Activated B cell treated with CpG ODN at 0.5 μM for 24 hours (primary cell): ENCODE data around the gene SAMD7. TPM values are rescaled to one million over a fixed set of nuclear protein-coding genes. Genes with fewer than 3 reads are reported as not detected.

Experiments
- ATAC-seq: fragments of 200-7000 bp; cut with Tn5 transposase; one replicate; pipeline ENCODE4 v1.10.0; 2021; ENCODE audit warnings: low read depth, mild to moderate bottlenecking, moderate library complexity
- CTCF ChIA-PET: fragments of 350-600 bp; sonication (Branson Sonifier 250); formaldehyde crosslinking; loops from one replicate; lab custom pipeline; 2021; ENCODE audit warnings: antibody characterized with exemption; lab: Charles Lee
- POLR2A ChIA-PET: fragments of 350-600 bp; sonication (Branson Sonifier 250); formaldehyde crosslinking; loops from one replicate; lab custom pipeline; 2021; ENCODE audit warnings: antibody characterized with exemption; lab: Charles Lee
- DNase-seq: peaks from one replicate; pipeline ENCODE4 v3.0.0; 2022
- H3K27ac Mint-ChIP-seq: one replicate; pipeline ENCODE4 v1.8.0; 2020; ENCODE audit warnings: mixed read lengths
- H3K27me3 Mint-ChIP-seq: one replicate; pipeline ENCODE4 v1.8.0; 2021; ENCODE audit warnings: mixed read lengths
- H3K36me3 Mint-ChIP-seq: one replicate; pipeline ENCODE4 v1.8.0; 2021; ENCODE audit warnings: low read depth, mixed read lengths
- H3K4me1 Mint-ChIP-seq: one replicate; pipeline ENCODE4 v1.8.0; 2021; ENCODE audit warnings: mixed read lengths
- H3K4me3 Mint-ChIP-seq: one replicate; pipeline ENCODE4 v1.8.0; 2020; ENCODE audit warnings: mild to moderate bottlenecking, mixed read lengths
- H3K9me3 Mint-ChIP-seq: one replicate; pipeline ENCODE4 v1.8.0; 2020; ENCODE audit warnings: mixed read lengths
- CTCF ChIP-seq: fragments of 200-600 bp; IDR thresholded peaks from one replicate; pipeline ENCODE4 v1.8.0; 2022; ENCODE audit warnings: antibody characterized with exemption, mild to moderate bottlenecking
- intact Hi-C: fragments of 100-400 bp; cut with micrococcal nuclease; formaldehyde crosslinking; loops from one replicate; pipeline ENCODE4 v1.15.1; 2024
- total RNA-seq: library from RNA; stranded (reverse); gene quantifications from 2 replicates; pipeline ENCODE4 v1.2.3, GENCODE V29; 2022

SAMD7 gene
- total RNA-seq, 1 donor from 2014 or later: not detected

GRCh38 chr3:169953462-169954141, 42.2 kb downstream of the SAMD7 start:
- Mint-ChIP-seq H3K9me3 (no peaks in the 10 kb centered on the region), H3K27ac (peak overlapping the region; percentile 92), H3K36me3 (no peaks in the 10 kb centered on the region), H3K27me3 (no peaks in the 10 kb centered on the region), H3K4me1 (peaks cover 67% of the 10 kb centered on the region), H3K4me3 (peak overlapping the region; percentile 69)
- CTCF ChIA-PET: interaction anchor here (0.9 to 3.3 kb wide), 5 partner anchors 10 to 101 kb away, joined by 3 to 15 read pairs (median 8); partner anchors contain the start of gene SEC62
- ATAC-seq (peak; percentile 16), DNase-seq (no peak)
- POLR2A ChIA-PET: interaction anchor here (0.6 to 4.0 kb wide), 18 partner anchors 11 to 403 kb away, joined by 3 to 137 read pairs (median 6); partner anchors contain the start of genes ACTRT3, LRRC34, LRRIQ4 and SEC62
- TF ChIP-seq CTCF: no peak
- intact Hi-C loops: loop anchor here (1.0 to 2.0 kb wide), 4 partner anchors 8 to 21 kb away; partner anchors contain the start of gene SEC62

- Mint-ChIP-seq H3K9me3 (no peaks in the 10 kb centered on the region), H3K27me3 (no peaks in the 10 kb centered on the region), H3K4me3 (peak overlapping the region; percentile 69), H3K36me3 (no peaks in the 10 kb centered on the region), H3K27ac (peak overlapping the region; percentile 92), H3K4me1 (peaks cover 61% of the 10 kb centered on the region)
- ATAC-seq: peak; percentile 87
- POLR2A ChIA-PET: interaction anchor here (0.6 to 4.0 kb wide), 20 partner anchors 11 to 403 kb away, joined by 3 to 137 read pairs (median 6); partner anchors contain the start of genes ACTRT3, LRRC34, LRRIQ4 and SEC62
- no peak for TF ChIP-seq CTCF
- intact Hi-C loops: loop anchor here (1.0 to 2.0 kb wide), 4 partner anchors 9 to 22 kb away; partner anchors contain the start of gene SEC62
- DNase-seq: no peak
- CTCF ChIA-PET: interaction anchor here (0.9 to 3.3 kb wide), 5 partner anchors 10 to 100 kb away, joined by 3 to 15 read pairs (median 8); partner anchors contain the start of gene SEC62
Observed at GRCh38 chr3:169954142-169954756, 42.9 kb downstream of the SAMD7 start.

GRCh38 chr3:169955406-169955805, 44.0 kb downstream of the SAMD7 start:
- DNase-seq: no peak
- ChIA-PET CTCF (interaction anchor here (3.3 kb wide), 1 partner anchor 11 kb away, joined by 15 read pairs; the partner anchor contains the start of gene SEC62), POLR2A (interaction anchor here (0.7 to 4.0 kb wide), 4 partner anchors 11 to 23 kb away, joined by 3 to 137 read pairs (median 40); partner anchors contain the start of gene SEC62)
- no peak for TF ChIP-seq CTCF
- Mint-ChIP-seq H3K9me3 (no peaks in the 10 kb centered on the region), H3K27me3 (no peaks in the 10 kb centered on the region), H3K4me1 (peaks cover 58% of the 10 kb centered on the region), H3K36me3 (no peaks in the 10 kb centered on the region), H3K27ac (peak overlapping the region; percentile 62), H3K4me3 (no peak overlapping the region)
- intact Hi-C loops: loop anchor here (2.0 kb wide), 1 partner anchor 15 kb away; no protein-coding TSS in a partner anchor
- ATAC-seq: no peak

- intact Hi-C loops: no loop called here
- TF ChIP-seq CTCF: no peak
- CTCF ChIA-PET: interaction anchor here (0.9 to 9.3 kb wide), 6 partner anchors 10 to 101 kb away, joined by 3 to 127 read pairs (median 7); no protein-coding TSS in a partner anchor
- Mint-ChIP-seq H3K9me3 (peaks cover 4% of the 10 kb centered on the region), H3K27ac (peak overlapping the region; percentile 99), H3K27me3 (no peaks in the 10 kb centered on the region), H3K4me3 (no peak overlapping the region), H3K36me3 (peaks cover 24% of the 10 kb centered on the region), H3K4me1 (peaks cover 77% of the 10 kb centered on the region)
- ATAC-seq: no peak
- DNase-seq: no peak
- POLR2A ChIA-PET: interaction anchor here (6.3 to 9.8 kb wide), 3 partner anchors 10 to 32 kb away, joined by 137 to 305 read pairs (median 267); no protein-coding TSS in a partner anchor
Observed at GRCh38 chr3:169964176-169964575, 52.8 kb downstream of the SAMD7 start.
